Large intestine (tissue), 3 donors: Measurements from ENCODE around the gene ANKS1B. TPM values are rescaled to one million over a fixed set of nuclear protein-coding genes. Genes with fewer than 3 reads are reported as not detected.
"Not testable (repeated sequence)": the region's sequence is repeated elsewhere in the genome, so short reads cannot be mapped to it uniquely, and the experiment has no call there.

Experiments
- DNase-seq, 2 donors: peaks; one replicate each; pipeline versions ENCODE4 v3.0.0 to v3.0.0-alpha.2; 2013
- H3K27ac ChIP-seq: one replicate; pipeline ENCODE4 v1.5.1; 2013; ENCODE audit warnings: low read length
- H3K27me3 ChIP-seq: 2 replicates; pipeline ENCODE4 v1.6.1; 2013; ENCODE audit warnings: low read length; ENCODE audit not compliant: control insufficient read depth, insufficient read depth
- H3K36me3 ChIP-seq: 2 replicates; pipeline ENCODE4 v1.6.1; 2013; ENCODE audit warnings: low read length; ENCODE audit not compliant: control insufficient read depth, insufficient read depth
- H3K4me1 ChIP-seq: one replicate; pipeline ENCODE4 v1.6.1; 2013; ENCODE audit warnings: low read length; ENCODE audit not compliant: control insufficient read depth, insufficient read depth
- H3K4me3 ChIP-seq: one replicate; pipeline ENCODE4 v1.5.1; 2013; ENCODE audit warnings: low read length
- H3K9me3 ChIP-seq: one replicate; pipeline ENCODE4 v1.6.1; 2013; ENCODE audit warnings: mild to moderate bottlenecking, low read depth, low read length, moderate library complexity; ENCODE audit not compliant: control insufficient read depth
- WGBS: methylation state at CpG from one replicate; pipeline ENCODE4 v1.1.5; 2013; ENCODE audit warnings: low lambda C conversion rate; ENCODE audit not compliant: insufficient coverage; 5-methylcytosine and 5-hydroxymethylcytosine counted together
- polyA plus RNA-seq: library from polyadenylated mRNA; unstranded; fragments of 120-200 nt; gene quantifications from one replicate; pipeline ENCODE4 v1.2.1, GENCODE V29; 2013

ANKS1B gene
- polyA plus RNA-seq, 1 donor = 2.4 TPM

DNA sequence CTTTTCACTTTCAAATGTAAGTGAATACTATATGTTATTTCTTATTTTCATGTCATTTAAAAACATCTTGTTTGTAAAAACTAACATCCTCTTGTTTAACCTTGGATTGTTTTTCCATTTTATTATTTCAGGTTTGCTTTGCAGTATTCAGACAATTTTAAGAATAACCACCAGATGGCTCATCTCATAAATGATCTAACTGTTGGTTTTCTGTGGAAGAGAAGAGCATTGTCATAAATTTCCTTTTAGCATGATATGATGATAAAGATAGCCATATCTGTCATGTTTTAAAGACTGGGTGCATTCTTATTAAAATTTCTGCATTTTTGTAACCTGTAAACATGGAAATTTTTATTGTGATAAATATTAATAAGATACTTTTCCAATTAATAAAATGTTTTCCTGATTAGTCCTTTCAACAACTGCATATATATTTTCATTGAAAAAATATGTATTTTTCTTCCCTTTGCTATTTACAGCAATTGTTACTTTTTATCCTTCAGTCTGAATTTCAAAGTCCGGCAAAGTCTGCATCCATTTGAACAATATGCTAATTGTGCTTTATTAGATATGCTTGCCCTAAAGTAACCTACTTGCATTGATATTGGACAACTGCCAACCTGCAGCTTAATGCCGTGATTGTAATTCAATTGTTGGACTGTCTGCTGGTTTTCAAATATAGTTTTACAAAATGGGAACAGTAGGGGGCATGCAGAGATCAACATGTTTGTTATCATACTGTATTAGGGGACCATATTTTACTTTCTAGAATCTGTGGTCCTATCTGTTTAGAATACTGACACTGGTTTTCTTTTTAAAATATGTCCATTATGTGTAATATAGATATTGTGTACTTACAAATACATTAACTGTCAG lies 173.8 kb downstream of the ANKS1B start:
- no peaks in the 10 kb centered on the region for H3K36me3 ChIP-seq
- peak; percentile 7 to 57 for DNase-seq
- H3K9me3 ChIP-seq = no peaks in the 10 kb centered on the region
- no peak overlapping the region for H3K27ac ChIP-seq
- H3K4me1 ChIP-seq = no peaks in the 10 kb centered on the region
- WGBS = no CpG with 5 or more reads among the region's 2 CpGs
- no peaks in the 10 kb centered on the region for H3K27me3 ChIP-seq
- H3K4me3 ChIP-seq = no peak overlapping the region

- Histone ChIP-seq H3K9me3 (no peaks in the 10 kb centered on the region), H3K27me3 (no peaks in the 10 kb centered on the region), H3K27ac (no peak overlapping the region), H3K4me1 (no peaks in the 10 kb centered on the region), H3K36me3 (no peaks in the 10 kb centered on the region), H3K4me3 (no peak overlapping the region)
- WGBS = 22% methylated on average over 3 of the region's 8 CpGs
- peak; percentile 72 to 85 for DNase-seq
These were observed 174.8 kb downstream of the ANKS1B start for GRCh38 chr12:99809909-99810308.

GRCh38 chr12:99806304-99806703 lies 178.4 kb downstream of the ANKS1B start:
- Histone ChIP-seq H3K27ac (no peak overlapping the region), H3K27me3 (no peaks in the 10 kb centered on the region), H3K4me3 (no peak overlapping the region), H3K4me1 (no peaks in the 10 kb centered on the region), H3K9me3 (no peaks in the 10 kb centered on the region), H3K36me3 (no peaks in the 10 kb centered on the region)
- WGBS = no CpG with 5 or more reads among the region's 9 CpGs
- no peak for DNase-seq

GRCh38 chr12:99804715-99805114 lies 180.0 kb downstream of the ANKS1B start:
- Histone ChIP-seq H3K4me1 (no peaks in the 10 kb centered on the region), H3K27me3 (no peaks in the 10 kb centered on the region), H3K27ac (no peak overlapping the region), H3K36me3 (no peaks in the 10 kb centered on the region), H3K4me3 (no peak overlapping the region), H3K9me3 (no peaks in the 10 kb centered on the region)
- DNase-seq = no peak

DNA sequence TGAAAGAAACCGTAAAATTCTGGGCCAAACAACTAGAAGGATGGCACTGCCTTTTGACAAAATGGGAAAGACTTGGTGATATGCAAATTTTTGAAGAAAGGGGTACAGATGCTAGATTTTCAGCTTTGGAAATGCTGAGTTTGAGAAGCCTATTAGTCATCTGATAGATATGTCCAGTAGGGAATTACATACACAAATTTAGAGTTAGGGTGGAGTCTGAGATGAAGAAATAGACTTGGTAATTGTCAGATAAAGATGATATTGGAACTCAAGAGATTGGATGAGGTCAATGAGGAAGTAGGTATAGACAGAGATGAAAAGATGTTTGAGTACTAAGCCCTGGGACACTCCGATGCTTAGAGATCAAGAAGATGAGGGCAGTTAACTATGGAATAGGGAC lies 184.1 kb downstream of the ANKS1B start:
- DNase-seq = no peak
- no peaks in the 10 kb centered on the region for H3K27me3 ChIP-seq
- no peak overlapping the region for H3K4me3 ChIP-seq
- H3K36me3 ChIP-seq = no peaks in the 10 kb centered on the region
- H3K9me3 ChIP-seq = no peaks in the 10 kb centered on the region
- 100% methylated on average over 2 of the region's 2 CpGs for WGBS
- no peak overlapping the region for H3K27ac ChIP-seq
- H3K4me1 ChIP-seq = no peaks in the 10 kb centered on the region

GRCh38 chr12:99797931-99798330 lies 186.8 kb downstream of the ANKS1B start:
- not testable (repeated sequence) for H3K36me3 ChIP-seq, H3K9me3 ChIP-seq, DNase-seq, H3K27me3 ChIP-seq, H3K27ac ChIP-seq, H3K4me3 ChIP-seq, H3K4me1 ChIP-seq
- 65% methylated on average over 3 of the region's 4 CpGs for WGBS

DNA sequence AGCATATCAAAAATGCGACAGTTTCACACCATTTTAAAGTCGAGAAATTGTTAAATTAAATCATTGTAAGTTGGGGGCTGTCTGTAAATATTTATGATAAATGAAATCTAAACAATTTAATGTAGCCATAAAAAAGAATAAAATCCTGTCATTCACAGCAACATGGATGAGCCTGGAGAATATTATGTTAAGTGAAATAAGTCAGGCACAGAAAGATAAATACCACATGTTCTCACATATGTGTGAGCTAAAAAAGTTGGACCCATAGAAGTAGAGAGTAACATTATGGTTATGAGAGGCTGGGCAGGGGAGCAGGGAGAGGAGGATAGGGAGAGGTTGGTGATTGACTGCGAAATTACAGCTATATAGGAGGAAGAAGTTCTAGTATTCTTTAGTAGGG lies 201.3 kb downstream of the ANKS1B start:
- Histone ChIP-seq H3K36me3 (no peaks in the 10 kb centered on the region), H3K4me1 (no peaks in the 10 kb centered on the region), H3K9me3 (no peaks in the 10 kb centered on the region), H3K27me3 (no peaks in the 10 kb centered on the region), H3K27ac (no peak overlapping the region), H3K4me3 (no peak overlapping the region)
- DNase-seq = no peak
- 92% methylated on average over 2 of the region's 3 CpGs for whole genome bisulfite sequencing

- H3K4me1 ChIP-seq = no peaks in the 10 kb centered on the region
- DNase-seq = no peak
- H3K9me3 ChIP-seq = no peaks in the 10 kb centered on the region
- H3K27ac ChIP-seq = no peak overlapping the region
- no peak overlapping the region for H3K4me3 ChIP-seq
- 75% methylated on average over 2 of the region's 3 CpGs for WGBS
- no peaks in the 10 kb centered on the region for H3K27me3 ChIP-seq
- no peaks in the 10 kb centered on the region for H3K36me3 ChIP-seq
These were observed 212.5 kb downstream of the ANKS1B start for GRCh38 chr12:99772274-99772673.

DNA sequence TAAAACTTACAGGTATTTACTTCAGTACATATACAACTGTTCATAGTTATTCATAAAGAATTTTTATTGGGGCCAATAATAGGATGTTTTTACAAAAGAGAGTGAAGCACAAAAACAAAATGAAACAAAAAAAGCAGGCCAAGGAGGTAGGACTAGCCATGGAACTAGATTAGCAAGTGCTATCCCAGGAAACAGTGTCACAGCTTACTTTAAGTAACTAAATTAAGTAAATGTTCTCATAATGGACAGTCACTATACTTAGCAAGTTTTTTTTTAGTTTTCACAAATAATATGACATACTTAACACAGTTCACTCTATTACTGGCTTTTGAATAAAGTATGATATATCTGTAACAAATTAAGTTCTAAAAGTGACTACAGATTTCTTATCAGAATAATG lies 213.1 kb downstream of the ANKS1B start:
- no peaks in the 10 kb centered on the region for H3K36me3 ChIP-seq

GRCh38 chr12:99769396-99769980 lies 215.2 kb downstream of the ANKS1B start:
- H3K4me3 ChIP-seq = no peak overlapping the region
- H3K4me1 ChIP-seq = no peaks in the 10 kb centered on the region
- no peak for DNase-seq
- H3K36me3 ChIP-seq = no peaks in the 10 kb centered on the region
- no peaks in the 10 kb centered on the region for H3K27me3 ChIP-seq
- H3K27ac ChIP-seq = no peak overlapping the region
- 100% methylated on average over 1 of the region's 1 CpG for WGBS
- H3K9me3 ChIP-seq = no peaks in the 10 kb centered on the region

More for the DNA sequence above, 213.1 kb downstream of the ANKS1B start:
- H3K9me3 ChIP-seq = no peaks in the 10 kb centered on the region
- H3K4me1 ChIP-seq = no peaks in the 10 kb centered on the region
- DNase-seq = no peak
- no peaks in the 10 kb centered on the region for H3K27me3 ChIP-seq
- H3K27ac ChIP-seq = no peak overlapping the region
- H3K4me3 ChIP-seq = no peak overlapping the region

GRCh38 chr12:99768758-99769157 lies 216.0 kb downstream of the ANKS1B start:
- Histone ChIP-seq H3K27me3 (no peaks in the 10 kb centered on the region), H3K36me3 (no peaks in the 10 kb centered on the region), H3K4me1 (no peaks in the 10 kb centered on the region), H3K4me3 (no peak overlapping the region), H3K27ac (no peak overlapping the region), H3K9me3 (no peaks in the 10 kb centered on the region)
- no peak for DNase-seq
- WGBS = no CpG with 5 or more reads among the region's 7 CpGs
